Omental fat pad (tissue), 4 donors: ENCODE measurements around the gene TTC28. TPM values are rescaled to one million over a fixed set of nuclear protein-coding genes. Genes with fewer than 3 reads are reported as not detected.

ENCODE experiments used
- ATAC-seq: fragments of 150-250 bp; one replicate; pipeline ENCODE4 v1.9.1; 2016; ENCODE audit warnings: mild to moderate bottlenecking, moderate library complexity; ENCODE audit not compliant: low FRiP score
- DNase-seq: peaks from one replicate; pipeline ENCODE4 v3.0.0-alpha.2; 2019; ENCODE audit warnings: low spot score
- total RNA-seq, 4 donors: library from RNA; depleted of rRNA; stranded (reverse); fragments of >200 nt; gene quantifications; one replicate each; pipeline ENCODE4 v1.1.0, GENCODE V29; 2016
- TF ChIP-seq, protein P1 (sequence below), 3 donors: fragments of 450-650 bp; IDR thresholded peaks; one replicate each; pipeline ENCODE4 v1.5.1; 2016 to 2017; ENCODE audit warnings: antibody characterized with exemption in 3 of 3, mild to moderate bottlenecking in 3 of 3, moderate library complexity in 2 of 3

Gene TTC28
- total RNA-seq, 4 donors from 2014 or later = 28.6 to 103 (median 50.6) TPM

DNA sequence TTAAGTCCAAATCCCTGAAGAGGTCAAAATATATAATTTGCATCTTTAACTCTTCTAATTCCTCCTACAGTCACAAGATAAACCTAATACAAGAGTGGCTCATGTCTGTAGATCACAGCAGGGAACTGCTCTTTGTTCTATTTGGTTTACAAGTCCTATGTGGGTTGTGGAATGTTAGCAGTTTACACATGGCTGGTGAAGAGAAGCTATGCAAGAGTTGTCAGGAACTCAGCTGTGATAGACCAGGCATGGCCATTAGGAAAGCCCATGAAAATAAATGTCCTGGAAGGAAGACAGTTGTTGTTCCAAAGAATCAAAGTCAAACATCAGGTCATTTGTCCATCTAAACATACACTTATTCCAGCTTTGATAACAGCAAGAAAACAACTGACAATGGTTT, 448.2 kb downstream of the TTC28 start:
- DNase-seq (no peak), ATAC-seq (no peak)
- TF ChIP-seq, protein P1, sequence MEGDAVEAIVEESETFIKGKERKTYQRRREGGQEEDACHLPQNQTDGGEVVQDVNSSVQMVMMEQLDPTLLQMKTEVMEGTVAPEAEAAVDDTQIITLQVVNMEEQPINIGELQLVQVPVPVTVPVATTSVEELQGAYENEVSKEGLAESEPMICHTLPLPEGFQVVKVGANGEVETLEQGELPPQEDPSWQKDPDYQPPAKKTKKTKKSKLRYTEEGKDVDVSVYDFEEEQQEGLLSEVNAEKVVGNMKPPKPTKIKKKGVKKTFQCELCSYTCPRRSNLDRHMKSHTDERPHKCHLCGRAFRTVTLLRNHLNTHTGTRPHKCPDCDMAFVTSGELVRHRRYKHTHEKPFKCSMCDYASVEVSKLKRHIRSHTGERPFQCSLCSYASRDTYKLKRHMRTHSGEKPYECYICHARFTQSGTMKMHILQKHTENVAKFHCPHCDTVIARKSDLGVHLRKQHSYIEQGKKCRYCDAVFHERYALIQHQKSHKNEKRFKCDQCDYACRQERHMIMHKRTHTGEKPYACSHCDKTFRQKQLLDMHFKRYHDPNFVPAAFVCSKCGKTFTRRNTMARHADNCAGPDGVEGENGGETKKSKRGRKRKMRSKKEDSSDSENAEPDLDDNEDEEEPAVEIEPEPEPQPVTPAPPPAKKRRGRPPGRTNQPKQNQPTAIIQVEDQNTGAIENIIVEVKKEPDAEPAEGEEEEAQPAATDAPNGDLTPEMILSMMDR (IDR thresholded peaks at IDR 0.05) = no peak

DNA sequence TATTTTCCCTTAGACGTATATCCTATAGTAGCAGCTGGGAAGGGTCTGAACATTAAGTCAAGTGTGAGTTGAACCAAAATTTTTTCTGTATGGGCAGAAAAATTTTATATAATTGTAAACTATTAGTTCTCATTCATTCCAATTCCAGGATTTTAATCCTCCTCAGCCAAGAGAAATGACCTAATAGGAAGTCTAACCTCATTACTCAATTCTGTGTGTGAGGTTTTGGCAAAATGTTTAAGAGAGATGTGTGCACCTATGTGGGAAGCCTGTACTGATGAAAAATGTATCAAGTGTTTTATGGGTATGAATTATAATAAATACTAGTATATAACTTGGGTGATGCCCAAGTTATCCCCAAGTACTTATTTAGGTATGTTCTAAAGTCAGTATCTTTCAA, 449.0 kb downstream of the TTC28 start:
- ATAC-seq (no peak), DNase-seq (no peak)
- TF ChIP-seq, protein P1 (IDR thresholded peaks at IDR 0.05) = no peak

DNA sequence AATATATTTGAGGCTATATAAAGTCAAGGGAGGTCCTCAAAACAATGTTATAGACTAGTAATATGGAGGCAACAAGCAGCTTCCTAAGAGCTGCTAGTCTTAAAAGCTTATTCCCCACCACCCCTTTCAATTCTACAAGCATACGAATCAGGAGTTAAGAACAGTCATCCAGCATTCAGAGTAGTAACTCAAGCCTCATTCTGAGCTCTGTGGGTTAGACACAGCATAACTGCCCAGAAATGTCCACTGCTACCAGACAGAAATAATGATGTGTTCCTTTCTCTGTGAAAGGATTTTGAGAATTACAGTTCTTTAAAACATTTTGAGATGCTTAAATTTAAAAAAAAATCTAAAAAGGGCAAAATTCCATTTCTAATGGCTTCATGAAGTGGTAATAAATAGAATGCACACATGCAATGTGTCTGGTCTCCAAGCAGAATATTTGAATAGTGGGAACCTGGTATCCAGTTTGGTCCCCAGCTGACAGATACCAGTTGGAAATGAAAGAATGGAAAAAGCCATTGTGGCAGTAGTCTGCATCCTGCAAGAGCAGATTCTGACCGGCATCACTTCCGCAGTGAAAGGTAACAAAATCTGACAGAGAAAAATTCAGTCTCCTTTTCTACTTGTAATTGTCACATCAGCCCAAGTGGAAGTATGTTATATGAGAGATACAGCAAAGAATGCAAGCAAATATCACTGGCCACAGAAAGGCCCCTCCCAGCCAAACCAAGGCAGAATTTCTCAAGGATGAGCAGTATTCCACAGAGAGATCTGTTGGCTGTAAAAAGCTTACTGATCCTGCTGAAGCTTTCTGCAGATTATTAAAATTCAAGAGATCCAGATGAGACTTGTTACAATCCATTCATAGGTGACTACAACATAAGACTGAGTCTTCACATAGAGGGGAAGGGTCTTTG, 449.8 kb downstream of the TTC28 start:
- no peak for DNase-seq
- TF ChIP-seq, protein P1 (IDR thresholded peaks at IDR 0.05) = no peak
- ATAC-seq = no peak

DNA sequence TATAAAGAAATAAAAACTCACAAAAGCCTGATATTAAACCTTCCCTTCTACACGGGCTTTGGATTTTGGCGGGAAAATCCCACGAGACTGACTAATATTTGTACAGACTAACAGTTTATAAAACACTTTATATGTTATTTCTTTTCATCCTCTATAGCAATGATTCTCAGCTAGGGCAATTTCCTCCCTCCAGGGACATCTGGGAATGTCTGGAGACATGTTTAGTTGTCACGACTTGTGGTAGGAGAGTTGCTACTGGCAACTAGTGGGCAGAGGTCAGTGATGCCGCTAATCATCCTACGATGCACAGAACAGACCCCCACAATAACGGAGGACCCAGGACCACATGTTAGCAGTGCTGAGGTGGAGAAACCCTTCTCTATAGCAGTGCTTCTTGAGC, 455.8 kb downstream of the TTC28 start:
- ATAC-seq (no peak), DNase-seq (no peak)
- TF ChIP-seq, protein P1 (IDR thresholded peaks at IDR 0.05) = no peak

DNA sequence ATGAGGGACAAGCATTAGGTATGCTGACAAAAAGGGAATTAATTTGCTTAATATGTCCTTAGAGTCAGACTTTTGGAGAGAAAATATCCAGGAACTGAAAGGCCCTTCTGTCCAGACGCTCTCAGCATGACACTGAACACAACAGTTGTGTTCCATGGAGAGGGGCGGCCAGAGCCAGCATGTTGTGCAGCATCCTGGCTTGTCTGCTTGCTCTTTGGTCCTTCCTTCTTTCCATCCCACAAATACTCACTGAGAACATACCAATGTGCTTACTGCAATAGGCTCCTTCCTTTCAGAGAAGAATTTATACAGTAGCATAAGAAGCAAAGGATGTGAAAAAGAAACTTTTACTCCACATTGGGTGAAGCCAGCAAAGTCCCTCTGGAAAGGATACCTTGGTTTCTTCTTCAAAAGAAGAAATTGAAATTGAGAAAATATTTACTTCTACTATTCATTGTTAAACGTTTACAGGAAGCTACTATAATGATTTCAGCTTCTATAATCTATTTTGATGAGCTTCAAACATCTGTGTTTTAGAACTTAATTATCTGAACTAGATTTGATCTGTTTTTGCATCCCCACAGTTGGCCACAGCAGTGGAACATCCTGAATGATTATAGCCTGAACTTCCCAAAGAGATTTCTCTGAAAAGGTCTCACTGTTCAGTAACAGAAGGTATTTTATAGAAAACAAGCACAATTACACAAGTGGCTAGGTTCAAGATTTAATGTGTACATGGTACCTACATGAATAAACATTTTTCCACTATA, 456.5 kb downstream of the TTC28 start:
- no peak for ATAC-seq
- DNase-seq = no peak
- TF ChIP-seq, protein P1 (IDR thresholded peaks at IDR 0.05) = no peak

DNA sequence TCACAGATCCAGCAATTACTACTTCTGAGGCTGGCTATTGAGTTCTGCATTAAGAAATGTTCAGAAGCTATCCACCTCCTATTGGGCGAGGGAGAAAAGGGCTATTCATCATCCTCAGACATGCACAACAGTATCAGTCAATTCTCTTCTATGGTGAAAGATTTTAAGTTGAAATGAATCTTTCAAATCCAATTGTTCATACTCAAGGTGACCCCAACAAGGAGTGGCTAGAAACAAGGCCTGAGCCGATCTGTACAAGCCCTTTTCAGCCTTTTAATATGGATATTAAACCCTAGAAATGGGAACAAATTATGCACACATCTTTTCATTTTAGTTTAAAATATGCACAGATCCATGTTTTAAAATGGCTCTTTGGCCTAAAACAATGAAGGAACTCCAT, 457.1 kb downstream of the TTC28 start:
- TF ChIP-seq, protein P1 (IDR thresholded peaks at IDR 0.05) = no peak
- DNase-seq = no peak
- ATAC-seq = no peak
